HPDE6-E6E7 (cell line): Measurements from ENCODE around the gene CTNND1.
A peak's percentile ranks its signal among the peaks of the same experiment; 100 is the strongest.

Source experiments
- DNase-seq: peaks from one replicate; pipeline ENCODE4 v3.0.0; 2011; ENCODE audit warnings: missing footprints; ENCODE audit errors: extremely low spot score

CTNND1 gene

GRCh38 chr11:57764021-57764420 is 2.4 kb downstream of the CTNND1 start:
- DNase-seq, result no peak

GRCh38 chr11:57764566-57764965 is 3.0 kb downstream of the CTNND1 start:
- DNase-seq, result no peak

GRCh38 chr11:57764972-57765371 is 3.4 kb downstream of the CTNND1 start:
- DNase-seq, result no peak

- DNase-seq, result no peak
These were observed 9.2 kb downstream of the CTNND1 start for GRCh38 chr11:57770793-57771192.

DNA sequence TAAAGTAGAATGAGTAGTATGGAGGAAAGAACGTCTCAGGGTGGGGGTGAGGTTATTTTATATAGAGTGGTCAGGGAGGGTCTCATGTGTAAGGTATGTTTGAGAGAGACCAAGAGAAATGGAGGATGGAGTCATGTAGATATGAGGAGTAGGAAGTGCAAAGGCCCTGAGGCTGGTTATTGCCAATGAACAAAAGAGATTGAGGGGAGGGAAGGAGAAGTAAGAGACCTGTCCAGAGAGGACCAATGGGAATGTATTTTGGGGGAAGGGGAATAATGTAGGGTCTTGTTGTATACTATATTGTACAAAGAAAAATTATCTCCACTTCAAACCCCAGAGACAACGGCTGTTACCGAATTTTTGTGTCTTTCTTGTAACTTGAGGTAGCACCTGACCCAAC is 9.8 kb downstream of the CTNND1 start:
- no peak for DNase-seq

- DNase-seq, result no peak
These were observed 11.0 kb downstream of the CTNND1 start for GRCh38 chr11:57772562-57772961.

- no peak for DNase-seq
These were observed 11.5 kb downstream of the CTNND1 start for GRCh38 chr11:57773026-57773598.

DNA sequence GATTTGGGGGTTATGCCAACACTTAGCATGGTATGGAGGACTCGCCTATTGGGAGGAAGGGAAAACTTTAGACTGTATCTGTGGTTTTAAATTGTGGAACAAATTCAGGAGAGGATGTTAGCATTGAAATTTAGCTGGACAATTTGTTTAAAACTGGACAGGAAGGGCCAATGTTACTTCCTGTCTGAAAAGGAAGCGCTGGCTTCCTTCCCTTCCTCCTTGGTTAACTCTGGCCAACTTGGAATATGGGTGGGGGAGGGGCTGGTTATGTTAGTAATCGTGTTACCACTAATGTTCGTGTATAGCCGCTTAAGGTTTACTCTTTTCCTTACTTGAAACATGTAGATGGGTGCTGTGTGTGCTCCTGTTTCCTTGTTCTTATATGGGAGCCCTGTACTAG is 13.9 kb downstream of the CTNND1 start:
- DNase-seq, result no peak

GRCh38 chr11:57776031-57776521 is 14.5 kb downstream of the CTNND1 start:
- no peak for DNase-seq

GRCh38 chr11:57776577-57777210 is 15.1 kb downstream of the CTNND1 start:
- DNase-seq, result no peak

DNA sequence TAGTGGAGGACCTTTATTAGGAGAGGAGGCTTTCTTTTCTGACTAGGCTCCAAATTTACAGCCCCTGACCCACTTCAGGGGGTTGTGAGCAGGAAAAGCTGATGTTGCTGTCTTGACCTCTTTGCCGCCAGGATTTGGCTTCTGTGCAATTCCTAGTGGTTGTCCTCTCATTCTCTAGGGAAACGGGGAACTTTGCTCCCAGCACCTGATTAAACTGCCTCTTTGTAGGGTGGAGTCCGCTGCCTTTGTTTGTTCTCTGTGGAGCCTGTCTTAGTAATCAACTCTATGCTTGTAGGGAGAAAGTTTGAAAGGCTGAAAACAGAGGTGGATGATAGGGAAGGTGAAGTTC is 16.3 kb downstream of the CTNND1 start:
- no peak for DNase-seq

DNA sequence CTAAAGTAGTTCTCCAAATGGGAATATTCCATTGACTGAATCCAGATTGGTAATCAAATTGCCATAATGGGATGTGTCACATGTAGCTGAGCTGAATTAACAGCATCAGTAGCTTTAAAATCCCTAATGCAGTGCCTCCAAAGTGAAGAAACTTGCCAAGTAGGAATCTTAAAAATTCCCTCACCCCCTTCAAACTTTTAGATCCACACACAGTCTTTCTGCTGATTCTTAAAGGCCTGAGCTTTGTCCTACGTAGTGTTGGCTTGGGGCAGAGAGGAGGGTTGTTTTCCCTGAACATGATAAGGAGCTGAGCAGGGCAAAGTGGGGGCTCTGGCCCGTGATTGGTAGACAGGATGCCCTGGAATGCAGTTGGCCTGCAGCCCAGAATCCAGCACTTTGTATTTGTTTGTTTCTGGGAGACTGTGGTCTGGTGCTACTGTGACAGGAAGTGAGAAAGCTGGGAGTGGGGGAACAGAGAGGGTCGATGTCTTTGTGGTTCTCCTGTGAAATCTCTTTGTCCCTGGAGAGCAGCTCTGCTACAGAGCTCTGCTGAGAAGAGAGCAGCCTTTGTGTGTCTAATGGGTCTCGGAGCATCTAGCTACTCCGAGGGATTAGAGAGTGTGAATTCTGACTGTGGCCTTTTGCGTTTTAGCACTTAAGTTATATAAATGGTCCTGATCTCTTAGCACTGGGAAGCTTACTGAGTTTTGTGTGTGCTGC is 16.9 kb downstream of the CTNND1 start:
- no peak for DNase-seq

DNA sequence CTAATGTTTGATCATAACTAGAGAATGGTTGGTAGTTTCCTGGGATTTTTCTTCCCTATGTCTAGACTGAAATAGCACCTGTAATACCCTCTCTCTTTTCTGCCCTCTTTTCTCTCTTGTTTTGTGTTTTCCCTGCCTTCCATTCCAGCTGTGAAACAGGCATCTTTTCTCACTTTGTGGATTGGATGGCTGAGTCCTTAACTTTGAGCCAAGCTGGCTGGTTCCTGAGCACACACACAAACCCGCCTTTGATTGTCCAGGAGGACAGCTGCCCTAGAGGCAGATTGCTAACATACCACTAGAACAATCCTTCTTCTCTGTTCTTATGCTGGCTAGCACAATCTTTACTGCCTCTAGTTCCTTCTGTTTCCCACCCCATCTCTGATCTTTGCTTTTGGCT is 17.7 kb downstream of the CTNND1 start:
- no peak for DNase-seq

- peak; percentile 76 for DNase-seq
These were observed 19.9 kb downstream of the CTNND1 start for GRCh38 chr11:57781529-57781943.

- no peak for DNase-seq
These were observed 23.5 kb downstream of the CTNND1 start for GRCh38 chr11:57785072-57785471.

GRCh38 chr11:57786436-57786835 is 24.8 kb downstream of the CTNND1 start:
- DNase-seq, result no peak

DNA sequence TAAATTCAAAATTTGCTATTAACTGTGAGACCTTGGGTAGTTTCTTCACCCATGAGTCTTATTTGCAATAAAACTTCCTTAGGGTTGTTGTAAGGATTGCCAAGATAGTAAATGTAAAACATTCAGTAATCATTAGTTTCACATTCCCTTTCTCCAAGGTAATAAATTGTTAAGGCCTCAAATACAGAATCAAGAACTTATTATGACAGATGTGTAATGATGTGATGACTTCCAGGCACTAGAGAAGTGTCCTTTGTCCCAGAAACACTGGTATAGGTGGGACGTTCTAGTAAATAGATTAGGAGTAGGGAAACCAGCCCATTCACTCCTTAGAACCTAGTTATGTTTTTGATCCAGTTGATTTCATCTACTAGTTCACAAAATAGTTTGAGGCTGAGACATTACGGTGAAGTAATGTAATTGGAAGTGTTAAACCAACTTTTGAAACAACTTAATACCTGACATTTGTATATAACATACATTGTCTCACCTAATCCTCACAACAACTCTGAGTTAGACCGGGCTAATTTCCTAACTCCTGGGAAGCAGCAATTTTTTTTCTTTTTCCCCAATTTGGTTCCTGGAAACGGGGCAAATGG is 25.5 kb downstream of the CTNND1 start:
- DNase-seq, result no peak

- peak; percentile 93 for DNase-seq
These were observed 26.5 kb downstream of the CTNND1 start for GRCh38 chr11:57787920-57788702.

GRCh38 chr11:57788703-57789088 is 27.1 kb downstream of the CTNND1 start:
- DNase-seq, result no peak

GRCh38 chr11:57791321-57792059 is 29.9 kb downstream of the CTNND1 start:
- no peak for DNase-seq

- DNase-seq, result no peak
These were observed 30.5 kb downstream of the CTNND1 start for GRCh38 chr11:57792060-57792541.
